Neural progenitor cell (in vitro differentiated cells): ENCODE measurements around the gene STK32B. TPM values are rescaled to one million over a fixed set of nuclear protein-coding genes. Genes with fewer than 3 reads are reported as not detected.
A peak's percentile ranks its signal among the peaks of the same experiment; 100 is the strongest.

Experiments used
- DNase-seq: peaks from one replicate; pipeline ENCODE4 v3.0.0-alpha.2; 2016; ENCODE audit warnings: low spot score
- H2AFZ ChIP-seq: fragments of 200-600 bp; sonication (generic); replicated peaks from 2 replicates; pipeline ENCODE4 v1.6.1; 2016; ENCODE audit warnings: antibody characterized with exemption
- H3F3A ChIP-seq: fragments of 200-600 bp; sonication (generic); 2 replicates; pipeline ENCODE4 v1.6.1; 2016; ENCODE audit warnings: antibody characterized with exemption, low read depth
- H3K27ac ChIP-seq: fragments of 200-600 bp; sonication (generic); 2 replicates; pipeline ENCODE4 v1.5.1; 2016; ENCODE audit warnings: mild to moderate bottlenecking
- H3K27me3 ChIP-seq: fragments of 200-600 bp; sonication (generic); 2 replicates; pipeline ENCODE4 v1.6.1; 2016; ENCODE audit warnings: mild to moderate bottlenecking, moderate library complexity
- H3K36me3 ChIP-seq: fragments of 200-600 bp; sonication (generic); 2 replicates; pipeline ENCODE4 v1.5.1; 2016
- H3K4me1 ChIP-seq: fragments of 200-600 bp; sonication (generic); 2 replicates; pipeline ENCODE4 v1.6.1; 2016; ENCODE audit warnings: mixed run types
- H3K4me2 ChIP-seq: fragments of 200-600 bp; sonication (generic); 2 replicates; pipeline ENCODE4 v1.6.1; 2016
- H3K4me3 ChIP-seq: fragments of 200-600 bp; sonication (generic); 2 replicates; pipeline ENCODE4 v1.5.1; 2016
- H3K79me2 ChIP-seq: fragments of 200-600 bp; sonication (generic); 2 replicates; pipeline ENCODE4 v1.6.1; 2016; ENCODE audit warnings: low read depth
- H3K9ac ChIP-seq: fragments of 200-600 bp; sonication (generic); 2 replicates; pipeline ENCODE4 v1.6.1; 2016
- H3K9me3 ChIP-seq: fragments of 200-600 bp; sonication (generic); 2 replicates; pipeline ENCODE4 v1.5.1; 2016; ENCODE audit warnings: low read depth
- H4K20me1 ChIP-seq: fragments of 200-600 bp; sonication (generic); 2 replicates; pipeline ENCODE4 v1.6.1; 2016; ENCODE audit warnings: low read depth
- H3K27ac Mint-ChIP-seq: 3 replicates; pipeline ENCODE4 v1.8.0; 2021; ENCODE audit warnings: mixed read lengths
- H3K27me3 Mint-ChIP-seq: 2 replicates; pipeline ENCODE4 v1.8.0; 2022; ENCODE audit warnings: low read depth, mild to moderate bottlenecking, inconsistent platforms, moderate library complexity, mixed read lengths; ENCODE audit not compliant: insufficient read depth
- H3K36me3 Mint-ChIP-seq: 3 replicates; pipeline ENCODE4 v1.8.0; 2021; ENCODE audit warnings: mixed read lengths
- H3K4me1 Mint-ChIP-seq: 3 replicates; pipeline ENCODE4 v1.8.0; 2021; ENCODE audit warnings: mixed read lengths
- H3K4me3 Mint-ChIP-seq: 3 replicates; pipeline ENCODE4 v1.8.0; 2021; ENCODE audit warnings: mild to moderate bottlenecking, moderate library complexity, mixed read lengths
- H3K9me3 Mint-ChIP-seq: 3 replicates; pipeline ENCODE4 v1.8.0; 2020; ENCODE audit warnings: mixed read lengths
- CTCF ChIP-seq: fragments of 200-600 bp; sonication (generic); IDR thresholded peaks from 2 replicates; pipeline ENCODE4 v1.5.1; 2017; ENCODE audit warnings: antibody characterized with exemption, mild to moderate bottlenecking
- EZH2 ChIP-seq: fragments of 200-600 bp; sonication (generic); IDR thresholded peaks from 2 replicates; pipeline ENCODE4 v1.6.1; 2017; ENCODE audit warnings: antibody characterized with exemption, mild to moderate bottlenecking, moderate library complexity
- EZH2phosphoT487 ChIP-seq: fragments of 200-600 bp; sonication (generic); IDR thresholded peaks from 2 replicates; pipeline ENCODE4 v1.6.1; 2017; ENCODE audit warnings: antibody characterized with exemption
- total RNA-seq: library from RNA; depleted of rRNA; stranded (reverse); fragments of >200 nt; gene quantifications from 2 replicates; pipeline ENCODE4 v1.2.3, GENCODE V29; 2015; ENCODE audit warnings: low replicate concordance

Gene STK32B
- total RNA-seq, 1 donor from 2014 or later = 2.5 TPM

- Histone ChIP-seq H3K4me2 (no peak overlapping the region), H3K36me3 (no peaks in the 10 kb centered on the region), H3K4me1 (no peaks in the 10 kb centered on the region), H3K27me3 (no peaks in the 10 kb centered on the region), H4K20me1 (no peaks in the 10 kb centered on the region), H3K9me3 (no peaks in the 10 kb centered on the region), H3K27ac (no peak overlapping the region), H3F3A (no peaks in the 10 kb centered on the region), H2AFZ (no peak overlapping the region), H3K9ac (no peak overlapping the region), H3K4me3 (no peak overlapping the region), H3K79me2 (no peaks in the 10 kb centered on the region)
- no peaks in the 10 kb centered on the region for H3K9me3 Mint-ChIP-seq
- peaks cover 2% of the 10 kb centered on the region for H3K4me1 Mint-ChIP-seq
- TF ChIP-seq CTCF (no peak), EZH2 (no peak), EZH2phosphoT487 (no peak)
- no peaks in the 10 kb centered on the region for H3K36me3 Mint-ChIP-seq
- no peaks in the 10 kb centered on the region for H3K27me3 Mint-ChIP-seq
- no peak overlapping the region for H3K27ac Mint-ChIP-seq
- no peak overlapping the region for H3K4me3 Mint-ChIP-seq
- no peak for DNase-seq
Observed at GRCh38 chr4:5465529-5465928, 414.2 kb downstream of the STK32B start.

GRCh38 chr4:5465956-5466355 is 414.7 kb downstream of the STK32B start:
- Histone ChIP-seq H3F3A (no peaks in the 10 kb centered on the region), H3K4me3 (no peak overlapping the region), H3K4me1 (no peaks in the 10 kb centered on the region), H3K9me3 (no peaks in the 10 kb centered on the region), H2AFZ (no peak overlapping the region), H3K36me3 (no peaks in the 10 kb centered on the region), H4K20me1 (no peaks in the 10 kb centered on the region), H3K27me3 (no peaks in the 10 kb centered on the region), H3K9ac (no peak overlapping the region), H3K27ac (no peak overlapping the region), H3K4me2 (no peak overlapping the region), H3K79me2 (no peaks in the 10 kb centered on the region)
- Mint-ChIP-seq H3K27ac (no peak overlapping the region), H3K4me1 (peaks cover 2% of the 10 kb centered on the region), H3K36me3 (no peaks in the 10 kb centered on the region), H3K27me3 (no peaks in the 10 kb centered on the region), H3K4me3 (no peak overlapping the region), H3K9me3 (no peaks in the 10 kb centered on the region)
- TF ChIP-seq EZH2phosphoT487 (no peak), EZH2 (no peak), CTCF (no peak)
- no peak for DNase-seq

- no peak for DNase-seq
- Histone ChIP-seq H3K4me1 (no peaks in the 10 kb centered on the region), H3K36me3 (no peaks in the 10 kb centered on the region), H3K79me2 (no peaks in the 10 kb centered on the region), H3K4me2 (no peak overlapping the region), H2AFZ (no peak overlapping the region), H3K9me3 (no peaks in the 10 kb centered on the region), H3K9ac (no peak overlapping the region), H3F3A (no peaks in the 10 kb centered on the region), H3K27me3 (no peaks in the 10 kb centered on the region), H3K4me3 (no peak overlapping the region), H4K20me1 (no peaks in the 10 kb centered on the region), H3K27ac (no peak overlapping the region)
- Mint-ChIP-seq H3K4me3 (no peak overlapping the region), H3K36me3 (no peaks in the 10 kb centered on the region), H3K27ac (peak overlapping the region; percentile 55), H3K4me1 (peaks cover 2% of the 10 kb centered on the region), H3K9me3 (no peaks in the 10 kb centered on the region), H3K27me3 (no peaks in the 10 kb centered on the region)
- TF ChIP-seq EZH2phosphoT487 (no peak), EZH2 (no peak), CTCF (no peak)
Observed at GRCh38 chr4:5467111-5467510, 415.8 kb downstream of the STK32B start.
